Esophagus muscularis mucosa (tissue), 4 donors: ENCODE data around the gene TSTD1.

Experiments
- CTCF ChIP-seq, 3 experiments: fragments of 200-600 bp in 2 of 3; fragments of 450-650 bp in 1 of 3; sonication (generic) in 2 of 3; IDR thresholded peaks; one replicate each; pipeline ENCODE4 v1.5.1; 2017 to 2019; ENCODE audit warnings: antibody characterized with exemption in 3 of 3, mild to moderate bottlenecking in 2 of 3, moderate library complexity in 1 of 3
- EP300 ChIP-seq: sonication (generic); formaldehyde crosslinking; IDR thresholded peaks from one replicate; pipeline ENCODE4 v1.6.1; 2017; ENCODE audit warnings: antibody characterized with exemption
- POLR2A ChIP-seq: fragments of 450-650 bp; IDR thresholded peaks from one replicate; pipeline ENCODE4 v1.6.1; 2017; ENCODE audit warnings: antibody characterized with exemption, moderate library complexity, mild to moderate bottlenecking, low read depth
- POLR2AphosphoS5 ChIP-seq, 2 donors: sonication (generic); formaldehyde crosslinking; IDR thresholded peaks; one replicate each; pipeline ENCODE4 v1.6.1; 2017; ENCODE audit warnings: antibody characterized with exemption in 2 of 2

GRCh38 chr1:161017756-161018630, 20.8 kb downstream of the TSTD1 start:
- TF ChIP-seq CTCF (IDR thresholded peaks at IDR 0.05) (no peak), POLR2AphosphoS5 (IDR thresholded peaks at IDR 0.05) (no peak), POLR2A (no peak), EP300 (no peak)
